GM12878 (cell line): Measurements from ENCODE around the gene EPHA4. TPM values are rescaled to one million over a fixed set of nuclear protein-coding genes. Genes with fewer than 3 reads are reported as not detected.

Experiments used
- ATAC-seq: fragments of 200-7000 bp; cut with Tn5 transposase; 3 replicates; pipeline ENCODE4 v1.9.1; 2020; ENCODE audit warnings: mild to moderate bottlenecking, moderate library complexity
- BruUV-seq: library from RNA; stranded (reverse); fragments of 400-500 nt; replicated peaks from 2 replicates; lab custom pipeline; 2021; lab: Mats Ljungman, UMichigan
- CTCF ChIA-PET: fragments of 300-600 bp; sonication (Branson Sonifier 250); formaldehyde crosslinking; extraction: SDS; loops from one replicate; lab custom pipeline; 2021; ENCODE audit warnings: inconsistent platforms; lab: Yijun Ruan, JAX
- POLR2A ChIA-PET: fragments of 350-600 bp; formaldehyde crosslinking; extraction: SDS; loops from one replicate; lab custom pipeline; 2021; ENCODE audit warnings: inconsistent platforms; lab: Charles Lee
- RAD21 ChIA-PET: fragments of 300-600 bp; sonication (Branson Sonifier 250); formaldehyde crosslinking; loops from one replicate; lab custom pipeline; 2023; ENCODE audit warnings: antibody characterized with exemption; ENCODE audit not compliant: unreplicated experiment; lab: Charles Lee
- SMC1A ChIA-PET: fragments of 300-600 bp; sonication (Branson Sonifier 250); formaldehyde crosslinking; loops from one replicate; lab custom pipeline; 2023; ENCODE audit not compliant: unreplicated experiment, uncharacterized antibody; lab: Charles Lee
- DNase-seq: peaks from one replicate; pipeline ENCODE4 v3.0.0-alpha.2; 2011; ENCODE audit warnings: low read depth, low spot score
- FAIRE-seq: peaks from 3 replicates; lab custom pipeline; 2011; peaks lifted over from hg19 to GRCh38; lab: Jason Lieb, UNC
- H2AFZ ChIP-seq: 2 replicates; pipeline ENCODE4 v1.6.0; 2011; ENCODE audit warnings: low read depth, low read length, control low read depth; ENCODE audit not compliant: control insufficient read depth
- H3K27ac ChIP-seq: 2 replicates; pipeline ENCODE4 v1.5.1; 2011; ENCODE audit warnings: control low read depth; ENCODE audit not compliant: control insufficient read depth, insufficient read depth
- H3K27me3 ChIP-seq, 2 experiments: replicated peaks in 1 of 2; 2 replicates each; pipeline versions ENCODE4 v1.6.0 to v1.6.1; 2011; ENCODE audit warnings: low read length in 1 of 2; ENCODE audit not compliant: control insufficient read depth in 2 of 2, insufficient read depth in 2 of 2
- H3K36me3 ChIP-seq, 2 experiments: 2 replicates each; pipeline ENCODE4 v1.5.1; 2011; ENCODE audit warnings: low read length in 1 of 2; ENCODE audit not compliant: control insufficient read depth in 2 of 2, insufficient read depth in 2 of 2
- H3K4me1 ChIP-seq: 2 replicates; pipeline ENCODE4 v1.6.1; 2011; ENCODE audit warnings: mild to moderate bottlenecking, low read length, moderate library complexity, mixed read lengths; ENCODE audit not compliant: control insufficient read depth, insufficient read depth
- H3K4me2 ChIP-seq: 2 replicates; pipeline ENCODE4 v1.6.0; 2011; ENCODE audit warnings: control low read depth; ENCODE audit not compliant: control insufficient read depth, insufficient read depth
- H3K4me3 ChIP-seq: fragments of 200-600 bp; sonication (generic); 2 replicates; pipeline ENCODE4 v1.5.1; 2016
- H3K79me2 ChIP-seq: 2 replicates; pipeline ENCODE4 v1.6.0; 2011; ENCODE audit warnings: low read length; ENCODE audit not compliant: control insufficient read depth, insufficient read depth
- H3K9ac ChIP-seq: 2 replicates; pipeline ENCODE4 v1.8.0; 2011; ENCODE audit warnings: low read length, control low read depth, mixed read lengths; ENCODE audit not compliant: control insufficient read depth, insufficient read depth
- H3K9me3 ChIP-seq: replicated peaks from 3 replicates; pipeline ENCODE4 v1.5.1; 2011; ENCODE audit warnings: mild to moderate bottlenecking, low read length; ENCODE audit not compliant: control insufficient read depth, insufficient read depth
- H4K20me1 ChIP-seq: 2 replicates; pipeline ENCODE4 v1.6.0; 2011; ENCODE audit not compliant: control insufficient read depth, insufficient read depth
- BACH1 ChIP-seq: fragments of 450-650 bp; IDR thresholded peaks from 2 replicates; pipeline ENCODE4 v1.6.1; 2017; ENCODE audit warnings: mild to moderate bottlenecking, borderline replicate concordance
- BHLHE40 ChIP-seq, 2 experiments: fragments of 450-650 bp in 1 of 2; IDR thresholded peaks; 2 replicates each; pipeline ENCODE4 v1.6.1; 2011 to 2017; ENCODE audit warnings: low read depth in 2 of 2, borderline replicate concordance in 1 of 2, improper control_type of control experiment in 1 of 2, low read length in 1 of 2, mild to moderate bottlenecking in 1 of 2
- ESRRA ChIP-seq: IDR thresholded peaks from 2 replicates; pipeline ENCODE4 v1.6.1; 2012; ENCODE audit warnings: mild to moderate bottlenecking, low read length, improper control_type of control experiment
- FOS ChIP-seq: IDR thresholded peaks from 3 replicates; pipeline ENCODE4 v1.6.1; 2011; ENCODE audit warnings: borderline replicate concordance; ENCODE audit not compliant: insufficient read length; ENCODE audit errors: extremely low read depth
- IRF4 ChIP-seq: IDR thresholded peaks from 2 replicates; pipeline ENCODE4 v1.6.1; 2011; ENCODE audit warnings: low read depth, low read length
- JUNB ChIP-seq: IDR thresholded peaks from 2 replicates; pipeline ENCODE4 v1.6.1; 2016; ENCODE audit warnings: antibody characterized with exemption, mild to moderate bottlenecking
- KLF5 ChIP-seq: fragments of 450-650 bp; IDR thresholded peaks from 2 replicates; pipeline ENCODE4 v1.6.1; 2014; ENCODE audit warnings: mild to moderate bottlenecking; ENCODE audit not compliant: partially characterized antibody
- MTA3 ChIP-seq: IDR thresholded peaks from 2 replicates; pipeline ENCODE4 v1.6.1; 2012; ENCODE audit warnings: low read length, inconsistent platforms, borderline replicate concordance
- NBN ChIP-seq: fragments of 450-650 bp; IDR thresholded peaks from 2 replicates; pipeline ENCODE4 v1.6.1; 2016
- NRF1 ChIP-seq: conservative IDR thresholded peaks from 2 replicates; pipeline ENCODE4 v1.6.1; 2011; ENCODE audit warnings: mild to moderate bottlenecking, low read depth, low read length, improper control_type of control experiment
- SIN3A ChIP-seq: IDR thresholded peaks from 2 replicates; pipeline ENCODE4 v1.6.1; 2012; ENCODE audit warnings: low read depth, low read length, improper control_type of control experiment
- SMC3 ChIP-seq: IDR thresholded peaks from 2 replicates; pipeline ENCODE4 v1.6.1; 2011; ENCODE audit warnings: low read length, improper control_type of control experiment, borderline replicate concordance
- TCF3 ChIP-seq: IDR thresholded peaks from 2 replicates; pipeline ENCODE4 v1.6.1; 2012; ENCODE audit warnings: low read depth, mild to moderate bottlenecking, low read length, borderline replicate concordance; ENCODE audit not compliant: insufficient read depth
- ZSCAN29 ChIP-seq: fragments of 450-650 bp; IDR thresholded peaks from 2 replicates; pipeline ENCODE4 v1.6.1; 2017; ENCODE audit warnings: mild to moderate bottlenecking, moderate library complexity
- WGBS: methylation state at CpG from one replicate; pipeline ENCODE4 v1.1.6; 2016; ENCODE audit warnings: low lambda C conversion rate; ENCODE audit not compliant: insufficient replicate concordance, insufficient coverage; ENCODE audit errors: missing lambda C conversion rate; 5-methylcytosine and 5-hydroxymethylcytosine counted together
- in situ Hi-C: fragments of 300-500 bp; cut with MboI; formaldehyde crosslinking; loops from 9 replicates; pipeline ENCODE4 v1.14.3; 2018; ENCODE audit warnings: mixed read lengths
- intact Hi-C: fragments of 100-400 bp; cut with micrococcal nuclease; formaldehyde crosslinking; loops from one replicate; pipeline ENCODE4 v1.14.2; 2022; ENCODE audit not compliant: unreplicated experiment
- polyA plus RNA-seq, 11 experiments: library from polyadenylated mRNA; depleted of rRNA in 4 of 11; unstranded in 6 of 11; stranded (reverse) in 5 of 11; fragments of >200 nt; fragmentation: Nextera tagmentation in 4 of 11; fragmentation: Illumina TruSeq in 1 of 11; extraction: Ambion mirVana in 4 of 11; extraction: Trizol in 1 of 11; gene quantifications; 1 replicate in 1 of 11; 2 replicates in 10 of 11; pipeline versions ENCODE4 v1.2.1 to v1.2.3, GENCODE V29; 2011 to 2016; ENCODE audit warnings: inconsistent platforms in 2 of 11, missing spikeins in 2 of 11, low read depth in 1 of 11
- total RNA-seq, 4 experiments: library from RNA; depleted of rRNA in 3 of 4; stranded (reverse); fragments of >200 nt in 3 of 4; fragmentation: Illumina TruSeq in 1 of 4; extraction: Trizol in 1 of 4; gene quantifications; 2 replicates each; pipeline versions ENCODE4 v1.2.1 to v1.2.3, GENCODE V29; 2013 to 2021
- TF ChIP-seq, protein P1 (sequence below): fragments of 450-650 bp; IDR thresholded peaks from 2 replicates; pipeline ENCODE4 v1.6.1; 2016; ENCODE audit warnings: mild to moderate bottlenecking
- TF ChIP-seq, protein P2 (sequence below): IDR thresholded peaks from 2 replicates; pipeline ENCODE4 v1.6.1; 2012; ENCODE audit warnings: mild to moderate bottlenecking, low read depth, low read length
- TF ChIP-seq, protein P3 (sequence below): fragments of 450-650 bp; IDR thresholded peaks from 2 replicates; pipeline ENCODE4 v1.6.1; 2017; ENCODE audit warnings: antibody characterized with exemption, mild to moderate bottlenecking, moderate library complexity

EPHA4 gene
- total and polyA plus RNA-seq, 10 of the 15 experiments (the other 5 are each of a cell fraction or from before 2014, with no cell fraction given), result 0.06 to 1.5 (median 0.33) TPM; not detected in 1

DNA sequence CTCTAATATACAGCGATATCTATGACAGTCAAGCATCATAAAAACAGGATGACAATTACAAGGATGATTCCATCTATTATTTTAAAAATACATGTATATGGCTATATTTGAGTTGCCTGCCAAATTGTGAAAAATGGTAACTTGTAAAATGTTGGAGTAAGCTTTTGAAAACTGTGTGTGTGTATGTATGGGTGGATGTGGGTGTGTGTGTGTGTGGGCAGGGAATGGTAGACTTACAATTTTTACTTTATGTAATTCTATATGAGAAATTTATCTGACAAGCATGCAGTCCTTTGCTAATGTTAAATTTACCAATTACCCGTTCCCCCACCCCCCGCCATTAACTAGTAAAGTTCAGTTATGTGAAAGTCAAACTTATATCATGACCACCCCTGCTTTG lies 14.0 kb downstream of the EPHA4 start (continued):
- TF ChIP-seq, protein P1, sequence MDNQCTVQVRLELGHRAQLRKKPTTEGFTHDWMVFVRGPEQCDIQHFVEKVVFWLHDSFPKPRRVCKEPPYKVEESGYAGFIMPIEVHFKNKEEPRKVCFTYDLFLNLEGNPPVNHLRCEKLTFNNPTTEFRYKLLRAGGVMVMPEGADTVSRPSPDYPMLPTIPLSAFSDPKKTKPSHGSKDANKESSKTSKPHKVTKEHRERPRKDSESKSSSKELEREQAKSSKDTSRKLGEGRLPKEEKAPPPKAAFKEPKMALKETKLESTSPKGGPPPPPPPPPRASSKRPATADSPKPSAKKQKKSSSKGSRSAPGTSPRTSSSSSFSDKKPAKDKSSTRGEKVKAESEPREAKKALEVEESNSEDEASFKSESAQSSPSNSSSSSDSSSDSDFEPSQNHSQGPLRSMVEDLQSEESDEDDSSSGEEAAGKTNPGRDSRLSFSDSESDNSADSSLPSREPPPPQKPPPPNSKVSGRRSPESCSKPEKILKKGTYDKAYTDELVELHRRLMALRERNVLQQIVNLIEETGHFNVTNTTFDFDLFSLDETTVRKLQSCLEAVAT, result no peak
- TF ChIP-seq JUNB (no peak), TCF3 (no peak), IRF4 (no peak), ESRRA (no peak)

DNA sequence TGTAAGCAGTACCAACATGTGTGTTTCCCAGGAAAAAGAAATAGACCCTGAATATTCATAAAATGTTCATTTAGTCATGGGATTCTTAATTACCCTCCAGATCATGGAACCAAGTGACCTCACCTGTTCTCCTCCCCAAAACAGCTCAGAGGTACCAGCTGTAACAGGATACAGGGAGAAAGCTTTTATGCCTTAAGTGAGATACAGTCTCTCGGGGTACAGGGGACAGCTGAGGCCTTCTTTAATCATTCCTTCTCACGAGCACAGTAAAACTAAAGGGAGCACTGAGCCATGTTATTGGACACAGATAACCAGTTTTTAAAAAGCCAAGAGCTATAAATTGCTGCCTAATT lies 16.6 kb downstream of the EPHA4 start:
- H3K9ac ChIP-seq, result no peak overlapping the region
- H3K9me3 ChIP-seq, result no peaks in the 10 kb centered on the region
- BruUV-seq, result no TSS peak
- ChIA-PET SMC1A (interaction anchor here (1.3 kb wide), 1 partner anchor 10 kb away, joined by 3 read pairs; no protein-coding TSS in a partner anchor), POLR2A (no interaction called here), RAD21 (no interaction called here), CTCF (interaction anchor here (1.0 kb wide), 1 partner anchor 20 kb away, joined by 3 read pairs; no protein-coding TSS in a partner anchor)
- no peak for FAIRE-seq
- no peak overlapping the region for H3K4me3 ChIP-seq
- intact Hi-C loops (loop anchor here (5.0 kb wide), 1 partner anchor 38 kb away; no protein-coding TSS in a partner anchor), in situ Hi-C loops (no loop called here)
- H3K27ac ChIP-seq, result no peak overlapping the region
- H4K20me1 ChIP-seq, result no peaks in the 10 kb centered on the region
- H3K4me1 ChIP-seq, result peaks cover 13% of the 10 kb centered on the region
- 3% methylated on average over 2 of the region's 2 CpGs for WGBS
- H3K36me3 ChIP-seq, result no peaks in the 10 kb centered on the region
- peak overlapping the region; percentile 10 for H2AFZ ChIP-seq
- DNase-seq, result no peak
- peak; percentile 53 for ATAC-seq
- H3K4me2 ChIP-seq, result peak overlapping the region; percentile 67
- H3K79me2 ChIP-seq, result no peaks in the 10 kb centered on the region
- H3K27me3 ChIP-seq, result no peaks in the 10 kb centered on the region
- TF ChIP-seq NRF1 (no peak), MTA3 (no peak), KLF5 (no peak), FOS (no peak), NBN (no peak), BACH1 (no peak), SMC3 (no peak), ZSCAN29 (no peak), SIN3A (no peak), BHLHE40 (IDR thresholded peaks at IDR 0.05; ENCODE audit: borderline replicate concordance in 1 of 2, low read depth in 2 of 2, low read length in 1 of 2) (no peak)
- TF ChIP-seq, protein P2, sequence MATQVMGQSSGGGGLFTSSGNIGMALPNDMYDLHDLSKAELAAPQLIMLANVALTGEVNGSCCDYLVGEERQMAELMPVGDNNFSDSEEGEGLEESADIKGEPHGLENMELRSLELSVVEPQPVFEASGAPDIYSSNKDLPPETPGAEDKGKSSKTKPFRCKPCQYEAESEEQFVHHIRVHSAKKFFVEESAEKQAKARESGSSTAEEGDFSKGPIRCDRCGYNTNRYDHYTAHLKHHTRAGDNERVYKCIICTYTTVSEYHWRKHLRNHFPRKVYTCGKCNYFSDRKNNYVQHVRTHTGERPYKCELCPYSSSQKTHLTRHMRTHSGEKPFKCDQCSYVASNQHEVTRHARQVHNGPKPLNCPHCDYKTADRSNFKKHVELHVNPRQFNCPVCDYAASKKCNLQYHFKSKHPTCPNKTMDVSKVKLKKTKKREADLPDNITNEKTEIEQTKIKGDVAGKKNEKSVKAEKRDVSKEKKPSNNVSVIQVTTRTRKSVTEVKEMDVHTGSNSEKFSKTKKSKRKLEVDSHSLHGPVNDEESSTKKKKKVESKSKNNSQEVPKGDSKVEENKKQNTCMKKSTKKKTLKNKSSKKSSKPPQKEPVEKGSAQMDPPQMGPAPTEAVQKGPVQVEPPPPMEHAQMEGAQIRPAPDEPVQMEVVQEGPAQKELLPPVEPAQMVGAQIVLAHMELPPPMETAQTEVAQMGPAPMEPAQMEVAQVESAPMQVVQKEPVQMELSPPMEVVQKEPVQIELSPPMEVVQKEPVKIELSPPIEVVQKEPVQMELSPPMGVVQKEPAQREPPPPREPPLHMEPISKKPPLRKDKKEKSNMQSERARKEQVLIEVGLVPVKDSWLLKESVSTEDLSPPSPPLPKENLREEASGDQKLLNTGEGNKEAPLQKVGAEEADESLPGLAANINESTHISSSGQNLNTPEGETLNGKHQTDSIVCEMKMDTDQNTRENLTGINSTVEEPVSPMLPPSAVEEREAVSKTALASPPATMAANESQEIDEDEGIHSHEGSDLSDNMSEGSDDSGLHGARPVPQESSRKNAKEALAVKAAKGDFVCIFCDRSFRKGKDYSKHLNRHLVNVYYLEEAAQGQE, result no peak
- TF ChIP-seq, protein P3, sequence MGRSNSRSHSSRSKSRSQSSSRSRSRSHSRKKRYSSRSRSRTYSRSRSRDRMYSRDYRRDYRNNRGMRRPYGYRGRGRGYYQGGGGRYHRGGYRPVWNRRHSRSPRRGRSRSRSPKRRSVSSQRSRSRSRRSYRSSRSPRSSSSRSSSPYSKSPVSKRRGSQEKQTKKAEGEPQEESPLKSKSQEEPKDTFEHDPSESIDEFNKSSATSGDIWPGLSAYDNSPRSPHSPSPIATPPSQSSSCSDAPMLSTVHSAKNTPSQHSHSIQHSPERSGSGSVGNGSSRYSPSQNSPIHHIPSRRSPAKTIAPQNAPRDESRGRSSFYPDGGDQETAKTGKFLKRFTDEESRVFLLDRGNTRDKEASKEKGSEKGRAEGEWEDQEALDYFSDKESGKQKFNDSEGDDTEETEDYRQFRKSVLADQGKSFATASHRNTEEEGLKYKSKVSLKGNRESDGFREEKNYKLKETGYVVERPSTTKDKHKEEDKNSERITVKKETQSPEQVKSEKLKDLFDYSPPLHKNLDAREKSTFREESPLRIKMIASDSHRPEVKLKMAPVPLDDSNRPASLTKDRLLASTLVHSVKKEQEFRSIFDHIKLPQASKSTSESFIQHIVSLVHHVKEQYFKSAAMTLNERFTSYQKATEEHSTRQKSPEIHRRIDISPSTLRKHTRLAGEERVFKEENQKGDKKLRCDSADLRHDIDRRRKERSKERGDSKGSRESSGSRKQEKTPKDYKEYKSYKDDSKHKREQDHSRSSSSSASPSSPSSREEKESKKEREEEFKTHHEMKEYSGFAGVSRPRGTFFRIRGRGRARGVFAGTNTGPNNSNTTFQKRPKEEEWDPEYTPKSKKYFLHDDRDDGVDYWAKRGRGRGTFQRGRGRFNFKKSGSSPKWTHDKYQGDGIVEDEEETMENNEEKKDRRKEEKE, result no peak
